ENCODE results near the gene ZNF84. TPM values are rescaled to one million over a fixed set of nuclear protein-coding genes. Genes with fewer than 3 reads are reported as not detected.

The ZNF84 gene
- total and polyA plus RNA-seq, 4 experiments from 2014 or later, result 15.5 to 46.2 (median 28.9) TPM

- Mint-ChIP-seq H3K27ac (no peak overlapping the region), H3K27me3 (no peaks in the 10 kb centered on the region), H3K36me3 (peaks cover 85 to 92% of the 10 kb centered on the region in 2 donors), H3K4me1 (peaks cover 0 to 1% (median 0%) of the 10 kb centered on the region in 4 donors), H3K4me3 (no peak overlapping the region), H3K9me3 (peaks cover 0 to 100% (median 92%) of the 10 kb centered on the region in 8 donors)
- DNase-seq, result no peak
- no peaks in the 10 kb centered on the region for H3K4me1 ChIP-seq (ENCODE audit: insufficient read depth, low read length)
- H3K36me3 ChIP-seq (ENCODE audit: insufficient read depth, low read length), result peaks cover 70% of the 10 kb centered on the region
- POLR2A ChIA-PET (ENCODE audit: partially characterized antibody), result interaction anchor here (1.1 to 2.2 kb wide), 2 partner anchors 10 to 33 kb away, joined by 3 to 9 read pairs; partner anchors contain the start of gene ZNF84
- H3K27ac ChIP-seq (ENCODE audit: low read depth, low read length), result no peak overlapping the region
- H3K27me3 ChIP-seq (ENCODE audit: insufficient read depth, low read length), result no peaks in the 10 kb centered on the region
- H3K4me3 ChIP-seq (ENCODE audit: low read length in 2 of 2), result no peak overlapping the region
- peaks cover 29 to 68% of the 10 kb centered on the region in 2 donors for H3K9me3 ChIP-seq (ENCODE audit: control insufficient read depth in 1 of 2, low read length in 2 of 2)
- intact Hi-C loops (cut with micrococcal nuclease), result no loop called here
- CTCF ChIA-PET (ENCODE audit: partially characterized antibody), result interaction anchor here (2.1 kb wide), 1 partner anchor 10 kb away, joined by 5 read pairs; no protein-coding TSS in a partner anchor
Measured at GRCh38 chr12:133046698-133047097, 9.4 kb downstream of the ZNF84 start.

- Mint-ChIP-seq H3K27ac (no peak overlapping the region), H3K4me3 (peak overlapping the region in 2 of 8 donors; percentile 3 to 39), H3K27me3 (no peaks in the 10 kb centered on the region), H3K4me1 (no peaks in the 10 kb centered on the region), H3K9me3 (peaks cover 2 to 98% (median 82%) of the 10 kb centered on the region in 8 donors), H3K36me3 (peaks cover 53 to 56% of the 10 kb centered on the region in 2 donors)
- peaks cover 19% of the 10 kb centered on the region for H3K36me3 ChIP-seq (ENCODE audit: insufficient read depth, low read length)
- no peak overlapping the region for H3K4me3 ChIP-seq (ENCODE audit: low read length in 2 of 2)
- H3K27ac ChIP-seq (ENCODE audit: low read depth, low read length), result no peak overlapping the region
- DNase-seq, result no peak
- H3K4me1 ChIP-seq (ENCODE audit: insufficient read depth, low read length), result no peaks in the 10 kb centered on the region
- peaks cover 46 to 77% of the 10 kb centered on the region in 2 donors for H3K9me3 ChIP-seq (ENCODE audit: control insufficient read depth in 1 of 2, low read length in 2 of 2)
- ChIA-PET POLR2A (ENCODE audit: partially characterized antibody) (interaction anchor here (0.5 to 1.5 kb wide), 4 partner anchors 13 to 123 kb away, joined by 3 to 4 read pairs (median 4); no protein-coding TSS in a partner anchor), CTCF (ENCODE audit: partially characterized antibody) (interaction anchor here (0.9 to 1.7 kb wide), 2 partner anchors 10 to 19 kb away, joined by 4 to 5 read pairs; no protein-coding TSS in a partner anchor)
- no peaks in the 10 kb centered on the region for H3K27me3 ChIP-seq (ENCODE audit: insufficient read depth, low read length)
- intact Hi-C loops (cut with micrococcal nuclease), result no loop called here
Measured at GRCh38 chr12:133057446-133057845, 20.1 kb downstream of the ZNF84 start.

GRCh38 chr12:133058203-133059113 lies 21.1 kb downstream of the ZNF84 start:
- peaks cover 51 to 54% of the 10 kb centered on the region in 2 donors for H3K36me3 Mint-ChIP-seq
- H3K27ac ChIP-seq (ENCODE audit: low read depth, low read length), result no peak overlapping the region
- peak overlapping the region in 1 of 2 donors; percentile 8 for H3K4me3 ChIP-seq (ENCODE audit: low read length in 2 of 2)
- H3K4me1 Mint-ChIP-seq, result no peaks in the 10 kb centered on the region
- H3K36me3 ChIP-seq (ENCODE audit: insufficient read depth, low read length), result peaks cover 13% of the 10 kb centered on the region
- H3K27me3 Mint-ChIP-seq, result no peaks in the 10 kb centered on the region
- CTCF ChIA-PET (ENCODE audit: partially characterized antibody), result interaction anchor here (1.7 kb wide), 1 partner anchor 18 kb away, joined by 4 read pairs; no protein-coding TSS in a partner anchor
- H3K9me3 Mint-ChIP-seq, result peaks cover 2 to 98% (median 82%) of the 10 kb centered on the region in 8 donors
- peaks cover 43 to 80% of the 10 kb centered on the region in 2 donors for H3K9me3 ChIP-seq (ENCODE audit: control insufficient read depth in 1 of 2, low read length in 2 of 2)
- POLR2A ChIA-PET (ENCODE audit: partially characterized antibody), result interaction anchor here (1.4 to 1.5 kb wide), 2 partner anchors 14 to 122 kb away, joined by 3 to 4 read pairs; no protein-coding TSS in a partner anchor
- DNase-seq, result peak in 1 of 5 donors; percentile 5
- no peaks in the 10 kb centered on the region for H3K4me1 ChIP-seq (ENCODE audit: insufficient read depth, low read length)
- no peak overlapping the region for H3K4me3 Mint-ChIP-seq
- H3K27me3 ChIP-seq (ENCODE audit: insufficient read depth, low read length), result no peaks in the 10 kb centered on the region
- H3K27ac Mint-ChIP-seq, result no peak overlapping the region
- intact Hi-C loops (cut with micrococcal nuclease), result no loop called here

GRCh38 chr12:133061954-133062353 lies 24.6 kb downstream of the ZNF84 start:
- Histone ChIP-seq H3K9me3 (ENCODE audit: control insufficient read depth in 1 of 2, low read length in 2 of 2) (peaks cover 39 to 94% of the 10 kb centered on the region in 2 donors), H3K36me3 (ENCODE audit: insufficient read depth, low read length) (peaks cover under 1% of the 10 kb centered on the region), H3K27ac (ENCODE audit: low read depth, low read length) (no peak overlapping the region), H3K4me1 (ENCODE audit: insufficient read depth, low read length) (no peaks in the 10 kb centered on the region), H3K27me3 (ENCODE audit: insufficient read depth, low read length) (no peaks in the 10 kb centered on the region), H3K4me3 (ENCODE audit: low read length in 2 of 2) (peak overlapping the region in 1 of 2 donors; percentile 16)
- Mint-ChIP-seq H3K4me3 (no peak overlapping the region), H3K27me3 (no peaks in the 10 kb centered on the region), H3K36me3 (peaks cover 34 to 45% of the 10 kb centered on the region in 2 donors), H3K9me3 (peaks cover 2 to 100% (median 87%) of the 10 kb centered on the region in 8 donors), H3K27ac (no peak overlapping the region), H3K4me1 (no peaks in the 10 kb centered on the region)
- no peak for DNase-seq
- intact Hi-C loops (cut with micrococcal nuclease), result no loop called here
- ChIA-PET CTCF (ENCODE audit: partially characterized antibody) (no interaction called here), POLR2A (ENCODE audit: partially characterized antibody) (no interaction called here)

GRCh38 chr12:133063556-133063955 lies 26.2 kb downstream of the ZNF84 start:
- H3K36me3 Mint-ChIP-seq, result peaks cover 19 to 40% of the 10 kb centered on the region in 2 donors
- POLR2A ChIA-PET (ENCODE audit: partially characterized antibody), result no interaction called here

GRCh38 chr12:133073836-133074235 lies 36.5 kb downstream of the ZNF84 start:
- H3K9me3 Mint-ChIP-seq, result peaks cover 5 to 92% (median 72%) of the 10 kb centered on the region in 8 donors
- no peaks in the 10 kb centered on the region for H3K36me3 ChIP-seq (ENCODE audit: insufficient read depth, low read length)
- peaks cover 16 to 31% of the 10 kb centered on the region in 2 donors for H3K36me3 Mint-ChIP-seq
- H3K27me3 ChIP-seq (ENCODE audit: insufficient read depth, low read length), result no peaks in the 10 kb centered on the region
- no peaks in the 10 kb centered on the region for H3K4me1 Mint-ChIP-seq
- CTCF ChIA-PET (ENCODE audit: partially characterized antibody), result no interaction called here
- H3K4me1 ChIP-seq (ENCODE audit: insufficient read depth, low read length), result no peaks in the 10 kb centered on the region
- POLR2A ChIA-PET (ENCODE audit: partially characterized antibody), result no interaction called here
- no peaks in the 10 kb centered on the region for H3K27me3 Mint-ChIP-seq
- intact Hi-C loops (cut with micrococcal nuclease), result no loop called here
- H3K4me3 Mint-ChIP-seq, result no peak overlapping the region
- peaks cover 0 to 27% of the 10 kb centered on the region in 2 donors for H3K9me3 ChIP-seq (ENCODE audit: control insufficient read depth in 1 of 2, low read length in 2 of 2)
- DNase-seq, result no peak
- H3K27ac Mint-ChIP-seq, result no peak overlapping the region
- no peak overlapping the region for H3K4me3 ChIP-seq (ENCODE audit: low read length in 2 of 2)
- H3K27ac ChIP-seq (ENCODE audit: low read depth, low read length), result no peak overlapping the region

More at GRCh38 chr12:133063556-133063955, 26.2 kb downstream of the ZNF84 start:
- DNase-seq, result no peak
- H3K4me3 Mint-ChIP-seq, result no peak overlapping the region
- H3K4me1 Mint-ChIP-seq, result no peaks in the 10 kb centered on the region
- Histone ChIP-seq H3K36me3 (ENCODE audit: insufficient read depth, low read length) (no peaks in the 10 kb centered on the region), H3K27me3 (ENCODE audit: insufficient read depth, low read length) (no peaks in the 10 kb centered on the region), H3K27ac (ENCODE audit: low read depth, low read length) (no peak overlapping the region), H3K4me3 (ENCODE audit: low read length in 2 of 2) (peak overlapping the region in 1 of 2 donors; percentile 2), H3K9me3 (ENCODE audit: control insufficient read depth in 1 of 2, low read length in 2 of 2) (peaks cover 24 to 89% of the 10 kb centered on the region in 2 donors), H3K4me1 (ENCODE audit: insufficient read depth, low read length) (no peaks in the 10 kb centered on the region)
- H3K27ac Mint-ChIP-seq, result no peak overlapping the region
- intact Hi-C loops (cut with micrococcal nuclease), result no loop called here
- peaks cover 0 to 100% (median 82%) of the 10 kb centered on the region in 8 donors for H3K9me3 Mint-ChIP-seq
- H3K27me3 Mint-ChIP-seq, result no peaks in the 10 kb centered on the region
- CTCF ChIA-PET (ENCODE audit: partially characterized antibody), result no interaction called here

- no peak overlapping the region for H3K27ac Mint-ChIP-seq
- no peaks in the 10 kb centered on the region for H3K27me3 Mint-ChIP-seq
- peak overlapping the region; percentile 100 for H3K27ac ChIP-seq (ENCODE audit: low read depth, low read length)
- H3K4me1 ChIP-seq (ENCODE audit: insufficient read depth, low read length), result peaks cover 13% of the 10 kb centered on the region
- H3K27me3 ChIP-seq (ENCODE audit: insufficient read depth, low read length), result no peaks in the 10 kb centered on the region
- H3K4me3 ChIP-seq (ENCODE audit: low read length in 2 of 2), result peak overlapping the region; percentile 59 to 76
- peaks cover 30% of the 10 kb centered on the region for H3K36me3 ChIP-seq (ENCODE audit: insufficient read depth, low read length)
- H3K36me3 Mint-ChIP-seq, result peaks cover 46% of the 10 kb centered on the region in 2 donors
- POLR2A ChIA-PET (ENCODE audit: partially characterized antibody), result interaction anchor here (0.7 to 2.6 kb wide), 15 partner anchors 9 to 319 kb away, joined by 3 to 33 read pairs (median 5); partner anchors contain the start of genes CHFR, GOLGA3, ZNF10 and ZNF26
- H3K9me3 ChIP-seq (ENCODE audit: control insufficient read depth in 1 of 2, low read length in 2 of 2), result peaks cover 23 to 34% of the 10 kb centered on the region in 2 donors
- peak in 3 of 5 donors; percentile 97 to 99 (median 98) for DNase-seq
- H3K4me1 Mint-ChIP-seq, result peaks cover 0 to 10% (median 5%) of the 10 kb centered on the region in 4 donors
- no peak overlapping the region for H3K4me3 Mint-ChIP-seq
- CTCF ChIA-PET (ENCODE audit: partially characterized antibody), result interaction anchor here (0.7 to 3.3 kb wide), 4 partner anchors 50 to 174 kb away, joined by 4 to 20 read pairs (median 4); partner anchors contain the start of genes ZNF10, ZNF268 and ZNF891
- peaks cover 4 to 76% (median 67%) of the 10 kb centered on the region in 8 donors for H3K9me3 Mint-ChIP-seq
- intact Hi-C loops (cut with micrococcal nuclease), result loop anchor here (1.0 to 5.0 kb wide), 9 partner anchors 43 to 393 kb away; partner anchors contain the start of genes ANKLE2, CHFR, POLE and PXMP2
Measured at GRCh38 chr12:133080026-133080367, 42.7 kb downstream of the ZNF84 start.

Data from CD4-positive, alpha-beta memory T cell (primary cell).